HG02884 (cell line): ENCODE data around the gene NSG1.

Source experiments
- ATAC-seq: cut with Tn5 transposase; IDR thresholded peaks from one replicate; pipeline ENCODE4 v1.9.1; 2021; ENCODE audit warnings: mild to moderate bottlenecking, moderate library complexity; ENCODE audit not compliant: unreplicated experiment

NSG1 gene

DNA sequence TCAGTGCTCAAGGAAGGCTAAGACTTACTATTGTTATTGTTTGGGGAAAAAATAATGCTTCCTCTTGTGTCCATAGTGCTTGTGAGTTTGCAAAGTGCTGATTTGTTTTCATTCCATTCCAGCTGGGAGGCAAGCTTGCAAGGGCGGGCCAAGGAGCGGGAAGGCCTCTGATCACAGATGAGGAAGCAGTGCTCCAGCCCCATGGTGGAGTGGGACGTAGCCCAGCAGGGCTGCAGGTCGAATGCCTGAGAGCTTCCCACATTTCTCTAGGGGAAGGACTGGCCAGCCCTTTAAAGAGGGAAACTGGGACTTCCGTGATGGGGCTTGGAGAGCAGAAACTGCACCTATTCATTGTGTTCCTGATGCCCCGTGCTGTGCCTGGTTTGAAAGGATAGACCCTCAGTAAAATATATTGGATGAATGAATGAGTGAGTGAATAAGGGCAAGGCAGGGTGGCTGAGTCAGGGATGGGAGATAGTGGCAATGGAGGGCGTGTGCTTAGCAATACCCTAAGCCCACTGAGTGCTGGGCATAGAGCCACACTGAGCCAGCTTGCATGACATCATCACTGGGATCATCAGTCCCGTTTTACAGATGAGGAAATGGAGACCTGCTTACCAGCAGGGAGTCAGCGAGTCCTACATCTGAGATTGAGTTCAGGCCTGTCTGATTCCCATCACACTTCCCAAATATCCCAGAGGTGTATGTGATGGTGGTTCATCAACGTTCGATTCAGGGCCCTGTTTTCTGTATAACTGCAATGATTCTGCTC lies 17.9 kb upstream of the NSG1 start:
- no peak for ATAC-seq

DNA sequence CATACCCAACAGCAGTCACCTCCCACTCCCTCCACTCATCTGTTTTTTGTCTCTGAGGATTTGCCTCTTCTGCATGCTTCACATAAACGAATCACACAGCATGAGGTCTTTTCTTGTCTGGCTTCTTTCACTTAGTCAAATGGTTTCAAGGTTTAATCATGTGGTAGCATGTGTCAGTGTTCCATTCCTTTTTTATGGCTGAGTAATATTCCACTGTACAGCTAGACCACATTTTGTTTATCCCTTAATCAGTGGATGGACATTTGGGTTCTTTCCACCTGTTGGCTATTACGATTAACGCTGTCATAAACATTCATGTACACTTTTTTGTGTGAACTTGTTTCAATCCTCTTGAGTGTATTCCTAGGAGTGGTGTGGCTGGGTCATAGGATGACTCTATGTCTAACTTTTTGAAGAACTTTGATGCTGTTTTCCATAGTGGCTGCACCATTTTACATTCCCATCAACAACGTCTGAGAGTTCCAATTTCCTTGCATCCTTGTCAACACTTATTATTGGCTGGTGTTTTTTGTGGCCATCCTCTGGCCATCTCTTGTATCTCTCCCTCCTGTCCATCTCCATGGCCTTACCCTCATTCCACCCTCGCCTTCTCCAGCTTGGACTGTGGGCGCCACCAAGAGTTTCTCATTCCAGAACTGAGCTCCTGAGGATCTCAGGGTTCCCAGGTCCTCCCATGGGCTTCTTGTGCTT lies 12.4 kb upstream of the NSG1 start:
- ATAC-seq: no peak

DNA sequence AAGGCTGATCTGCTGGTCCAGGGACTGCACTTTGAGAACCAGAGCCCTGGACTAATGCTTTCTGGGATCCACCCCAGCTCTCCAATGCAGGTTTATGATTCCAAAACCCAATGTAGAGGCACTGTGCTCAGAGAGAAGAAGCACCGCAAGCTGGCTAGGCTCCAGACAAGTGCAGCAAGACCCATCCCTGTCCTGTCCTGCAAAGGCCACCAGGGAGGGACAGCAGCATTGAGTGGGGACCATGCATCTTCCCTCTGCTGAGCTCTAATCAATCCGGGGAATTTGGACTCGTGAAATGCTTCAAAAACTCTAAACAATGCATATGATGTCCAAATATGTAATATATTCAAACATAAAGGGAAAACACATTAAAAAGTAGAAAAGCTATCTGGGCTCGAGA lies 10.8 kb upstream of the NSG1 start:
- no peak for ATAC-seq

DNA sequence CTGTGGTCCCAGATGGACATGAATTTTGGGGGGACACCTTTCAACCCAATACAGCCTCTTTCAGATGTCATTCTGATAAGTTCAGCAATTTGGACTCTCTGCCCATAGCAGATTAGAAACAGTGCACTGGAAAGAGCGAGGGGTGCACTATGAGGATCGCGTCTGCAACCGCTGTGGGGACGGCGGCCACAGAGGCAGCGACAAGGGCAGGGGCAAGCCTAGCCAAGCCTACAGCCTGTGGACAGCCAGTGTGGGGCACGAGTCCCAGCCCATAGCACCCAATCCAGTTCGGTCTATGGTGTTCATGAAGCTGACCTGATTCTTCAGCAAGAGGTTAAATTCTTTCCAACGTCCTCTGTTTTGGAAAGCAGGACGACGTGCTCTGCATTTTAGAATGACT lies 9.7 kb upstream of the NSG1 start:
- ATAC-seq: no peak

DNA sequence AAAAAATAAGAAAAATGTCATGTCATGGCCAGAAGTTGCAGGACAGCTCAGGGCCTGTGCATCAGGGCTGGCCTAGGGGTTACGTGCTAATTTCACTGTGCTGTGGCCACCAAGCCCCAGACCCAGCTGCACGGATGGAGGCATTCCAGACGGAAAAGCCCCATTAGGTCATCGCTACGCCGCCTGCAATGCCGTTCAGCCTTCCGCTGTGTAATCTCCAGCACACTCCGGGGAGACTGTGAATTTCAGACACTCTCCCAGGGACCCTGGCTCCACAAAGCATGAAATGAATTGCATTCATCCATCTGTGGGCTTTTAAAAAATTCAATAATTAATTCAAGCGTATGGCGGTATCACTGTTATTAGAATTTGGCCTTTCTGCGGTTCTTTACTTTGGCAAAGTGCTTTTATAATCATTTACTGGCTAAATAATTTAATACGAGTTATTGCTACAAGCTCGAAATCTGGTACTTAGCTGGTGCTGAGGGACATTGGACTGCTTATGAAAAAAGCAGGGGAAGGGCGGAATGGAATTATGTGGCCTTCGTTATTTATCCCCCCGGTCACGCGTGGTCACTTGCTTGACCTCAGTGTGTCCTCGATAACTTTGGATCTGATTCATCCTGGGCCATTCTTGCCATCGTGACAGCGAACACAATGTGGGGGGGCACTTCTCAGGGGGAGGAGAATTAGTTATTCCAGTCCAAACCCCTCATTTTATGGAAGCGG lies 9.0 kb upstream of the NSG1 start:
- no peak for ATAC-seq

DNA sequence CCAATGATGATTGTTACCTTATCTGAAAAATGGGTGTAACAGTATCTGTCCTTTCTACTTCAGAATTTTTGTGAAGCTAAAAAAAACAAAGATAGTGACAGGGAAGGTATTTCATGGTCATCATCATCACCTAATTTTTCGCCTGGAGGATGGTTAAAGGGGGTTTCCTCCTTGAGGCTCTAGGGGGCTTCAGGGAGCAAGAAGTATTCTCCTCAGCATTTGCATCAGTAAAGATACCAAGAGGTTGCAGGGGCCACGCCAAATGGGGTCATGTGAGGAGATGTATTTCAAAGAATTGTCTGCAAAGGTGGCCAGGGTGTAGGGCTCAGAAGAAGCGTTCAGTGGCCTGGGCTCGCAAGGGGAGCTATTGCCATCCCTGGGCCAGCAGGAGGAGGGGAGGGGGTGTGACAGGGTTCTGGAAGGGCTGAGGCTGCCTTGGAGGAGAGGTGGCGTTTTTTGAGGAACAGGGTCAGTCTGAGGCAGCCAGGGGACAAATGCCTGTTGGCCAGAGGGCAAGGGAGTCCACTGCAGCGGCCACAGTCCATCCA lies 7.3 kb upstream of the NSG1 start:
- no peak for ATAC-seq

DNA sequence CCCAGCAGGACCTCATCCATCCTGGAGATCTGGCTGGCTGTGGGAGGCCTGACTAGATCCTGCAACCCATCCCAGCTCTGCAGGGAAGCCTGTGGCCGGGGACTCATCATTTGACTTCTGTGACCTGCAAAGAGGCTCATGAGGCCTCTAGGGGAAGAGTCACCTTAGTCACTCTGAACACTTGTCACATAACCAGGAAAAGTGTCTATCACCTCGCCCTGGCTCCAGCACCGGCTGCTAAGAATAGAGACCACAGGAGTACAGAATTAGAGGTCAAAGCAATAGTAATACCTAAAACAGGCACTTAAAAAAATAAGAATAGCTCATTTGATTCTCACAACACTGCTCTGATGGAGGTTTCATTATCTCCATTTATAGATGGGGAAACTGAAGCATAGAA lies 3.8 kb upstream of the NSG1 start:
- no peak for ATAC-seq

DNA sequence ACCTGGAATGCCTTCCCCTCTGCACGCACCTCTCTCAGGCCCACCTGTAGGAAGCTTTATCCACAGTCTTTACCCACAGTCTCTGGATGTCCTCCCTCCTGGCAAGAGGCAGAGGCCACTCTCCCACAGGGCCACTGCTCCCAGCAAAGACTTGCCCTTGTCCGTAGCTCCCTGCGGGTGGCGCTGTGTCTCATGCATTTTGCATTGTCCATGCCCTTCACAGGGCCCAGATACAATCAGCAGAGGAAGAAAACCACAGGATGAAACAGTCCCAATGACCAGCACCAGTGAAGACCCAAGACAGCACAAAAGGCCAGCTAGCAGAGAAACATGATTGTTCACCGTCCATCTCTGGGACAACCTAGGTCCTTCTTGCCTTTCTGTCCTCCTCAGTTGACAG lies 2.1 kb upstream of the NSG1 start:
- ATAC-seq: no peak

DNA sequence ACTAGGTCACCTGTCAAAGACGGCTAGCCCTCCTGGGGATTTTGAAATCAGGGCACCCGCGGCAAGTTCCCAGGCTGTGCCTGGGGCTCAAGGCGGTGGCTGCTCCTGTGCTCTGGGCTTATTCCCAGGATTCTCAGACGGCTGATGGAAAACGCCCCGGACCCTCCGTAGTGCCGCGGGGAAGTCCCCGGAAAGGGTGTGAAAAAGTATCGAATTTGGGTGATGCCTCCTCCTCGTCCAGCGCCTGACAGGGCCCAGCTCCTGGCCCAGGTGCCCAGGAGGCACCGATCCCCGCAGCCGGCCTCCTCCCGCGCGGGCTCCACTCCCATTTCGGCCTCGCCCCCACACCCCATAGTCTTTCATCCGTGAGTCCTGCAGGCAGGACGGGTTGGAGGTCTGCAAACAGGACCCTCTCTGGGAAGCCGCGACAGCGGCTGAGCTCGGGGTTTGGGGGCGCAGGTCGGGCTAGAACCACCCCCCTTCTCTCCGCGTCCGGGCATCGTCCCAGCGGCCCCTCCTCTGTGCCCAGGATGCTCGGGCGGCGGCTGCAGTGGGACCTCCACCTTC lies 1.1 kb upstream of the NSG1 start:
- no peak for ATAC-seq

DNA sequence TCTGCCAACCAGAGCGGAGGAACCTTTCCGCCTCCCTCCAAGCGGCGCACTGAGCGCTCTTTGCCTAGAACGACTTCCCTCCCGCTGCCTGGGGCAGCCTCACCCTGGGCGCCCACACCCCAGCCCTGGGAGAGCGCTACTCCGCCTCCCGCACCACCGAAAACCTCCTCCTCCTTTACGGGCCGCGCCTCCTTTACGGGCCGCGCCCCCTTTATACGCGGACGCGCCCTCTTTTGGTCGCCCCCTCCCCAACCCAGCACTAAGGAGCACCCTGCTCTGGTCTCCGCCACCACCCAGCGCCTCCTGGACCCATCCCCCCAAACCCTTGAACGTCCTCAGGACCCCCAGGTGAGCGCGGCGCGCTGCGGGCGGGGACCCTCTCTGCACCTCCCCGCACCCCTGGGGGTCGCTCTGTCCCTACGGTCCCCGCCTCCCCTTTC lies 586 bp upstream of the NSG1 start:
- no peak for ATAC-seq

DNA sequence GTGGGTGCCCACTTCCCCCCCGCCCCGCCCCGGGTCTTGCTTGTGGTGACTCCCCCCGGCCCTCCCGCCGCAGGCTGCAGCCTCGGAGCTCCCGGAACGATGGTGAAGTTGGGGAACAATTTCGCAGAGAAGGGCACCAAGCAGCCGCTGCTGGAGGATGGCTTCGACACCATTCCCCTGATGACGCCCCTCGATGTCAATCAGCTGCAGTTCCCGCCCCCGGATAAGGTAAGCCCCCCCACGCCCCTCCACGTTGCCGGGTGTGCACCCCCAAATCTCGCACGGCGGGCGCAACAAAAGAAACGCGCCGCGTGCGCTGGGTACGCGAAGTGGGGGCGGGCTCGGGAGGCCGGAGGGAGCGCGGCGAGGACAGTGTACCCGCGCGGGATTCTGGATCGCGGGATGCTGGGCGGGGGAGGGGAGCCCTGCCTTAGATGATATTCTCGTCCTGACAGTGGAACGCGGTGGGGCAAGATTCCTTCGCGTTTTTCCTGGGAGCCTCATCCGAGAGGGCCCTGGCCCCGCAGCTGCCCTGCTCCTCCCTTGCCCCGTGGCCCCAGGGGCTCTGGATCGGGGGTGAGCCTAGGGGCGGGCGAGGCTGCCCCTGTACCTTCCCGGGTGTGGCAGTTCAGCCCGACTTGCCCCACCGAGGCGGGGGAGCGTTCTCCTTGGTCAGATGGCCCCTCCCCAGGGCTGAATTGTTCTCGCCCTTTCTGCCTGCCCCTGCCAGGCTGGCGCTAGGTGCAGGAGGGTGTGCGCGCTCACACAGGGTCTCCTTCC lies 819 bp downstream of the NSG1 start:
- no peak for ATAC-seq

DNA sequence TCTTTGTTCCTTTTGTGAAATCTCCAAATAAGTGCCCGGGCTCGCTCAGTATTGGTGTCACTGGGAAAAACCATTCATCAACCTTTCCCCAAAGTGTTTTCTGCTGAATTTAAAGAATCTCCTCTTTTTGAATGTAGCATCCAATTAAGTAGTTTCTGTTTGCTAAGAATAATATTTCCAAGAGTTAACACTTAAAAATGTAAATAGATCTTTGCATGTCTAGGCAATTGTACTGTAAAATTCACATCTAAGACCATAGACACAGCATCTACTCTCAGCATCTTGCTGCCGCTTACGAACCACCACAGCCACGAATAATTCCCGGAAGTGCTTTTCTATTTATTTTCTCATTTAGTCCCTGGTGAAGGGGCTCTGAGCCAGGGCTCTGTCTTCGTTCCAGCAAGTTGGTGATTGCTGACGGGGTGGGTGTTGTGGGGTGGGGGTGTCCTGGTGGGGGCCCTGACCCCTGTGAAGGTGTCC lies 1.4 kb downstream of the NSG1 start:
- ATAC-seq: no peak

DNA sequence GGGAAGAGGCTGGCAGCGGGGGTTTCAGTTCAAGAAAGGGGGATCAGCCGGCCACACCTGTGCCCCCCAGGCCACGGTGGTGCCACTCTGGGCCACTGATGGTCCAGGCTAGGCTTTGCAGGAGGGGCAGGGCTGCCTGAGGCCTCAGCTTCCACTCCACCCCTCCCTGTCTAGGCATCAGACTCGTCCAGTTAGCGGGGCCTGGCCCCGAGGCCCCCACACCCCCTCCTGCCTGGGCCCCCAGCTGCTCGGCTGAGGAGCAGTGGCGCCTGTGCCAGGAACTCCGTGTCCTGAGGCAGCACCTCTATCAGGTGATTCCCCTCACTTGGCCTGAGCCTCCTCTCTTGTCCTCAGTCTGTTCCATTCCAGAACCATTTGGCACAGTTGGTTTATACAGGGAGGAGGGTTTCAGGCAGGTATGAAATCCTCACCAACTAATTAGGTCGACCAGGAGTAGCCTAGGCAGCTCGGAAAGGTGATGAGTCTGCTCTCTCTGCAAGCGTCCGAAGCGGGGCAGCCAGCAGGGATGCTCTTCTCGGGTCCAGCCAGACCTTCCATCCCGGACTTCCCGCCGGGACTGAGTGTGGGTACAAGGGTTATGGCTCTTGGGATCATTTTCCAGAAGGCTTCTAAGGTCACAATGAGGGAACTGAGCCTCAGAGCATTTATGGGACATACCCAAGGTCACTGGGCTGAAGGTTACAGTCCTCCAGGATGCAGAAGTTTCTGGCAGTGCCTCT lies 2.1 kb downstream of the NSG1 start:
- no peak for ATAC-seq

DNA sequence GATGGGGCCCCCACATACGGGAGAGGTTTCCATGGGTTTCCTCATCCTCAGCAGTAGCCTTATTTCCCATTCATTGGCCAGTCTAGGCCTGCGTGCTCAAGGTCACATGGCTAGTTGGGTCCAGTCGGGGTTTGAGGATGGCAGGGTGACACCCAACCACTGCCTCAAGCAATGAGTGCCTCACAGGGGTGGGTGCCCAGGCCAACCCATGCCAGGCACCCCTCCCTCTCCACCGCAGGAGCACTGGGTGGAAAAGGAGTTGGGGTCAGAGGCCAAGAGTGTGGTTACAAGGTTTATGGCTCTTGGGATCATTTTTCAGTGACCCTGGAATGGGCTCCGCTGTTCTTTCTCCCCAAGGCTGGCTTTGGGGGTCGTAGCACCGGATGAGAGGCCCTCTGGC lies 3.1 kb downstream of the NSG1 start:
- ATAC-seq: no peak

DNA sequence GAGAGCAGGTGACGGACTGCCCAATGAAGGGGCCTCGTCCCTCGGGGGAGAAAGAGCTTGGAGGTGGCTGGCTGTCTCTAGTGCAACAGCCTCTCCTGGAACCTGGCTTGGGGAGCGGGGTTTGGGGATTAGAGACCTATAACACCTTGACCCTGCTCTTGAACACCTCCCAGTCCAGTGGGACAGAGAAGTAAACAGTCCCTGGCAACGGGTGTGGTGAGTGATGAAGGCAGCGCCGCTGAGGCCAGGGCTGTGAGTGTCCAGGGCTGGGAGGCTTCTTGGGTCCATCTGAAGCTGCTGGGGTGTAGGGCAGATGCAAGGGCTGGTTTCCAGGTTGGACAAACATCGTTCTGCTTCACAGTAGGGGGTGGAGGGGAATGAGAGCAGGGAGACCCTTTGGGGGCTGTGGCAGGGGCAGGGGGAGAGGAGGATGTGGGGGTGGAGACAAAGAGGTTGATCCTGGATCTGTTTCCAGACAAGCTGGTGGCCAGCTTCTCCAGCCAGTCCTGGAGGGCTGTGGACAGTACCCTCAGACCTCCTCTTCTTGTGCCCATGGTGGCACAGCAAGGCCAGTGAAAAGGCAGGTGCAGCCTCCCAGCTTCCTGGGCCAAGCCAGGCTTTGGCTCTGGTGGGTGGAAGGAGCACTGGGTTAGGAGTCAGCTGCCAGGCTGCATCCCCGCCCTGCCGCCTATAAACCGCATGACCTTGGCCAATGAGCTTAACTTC lies 3.8 kb downstream of the NSG1 start:
- no peak for ATAC-seq

DNA sequence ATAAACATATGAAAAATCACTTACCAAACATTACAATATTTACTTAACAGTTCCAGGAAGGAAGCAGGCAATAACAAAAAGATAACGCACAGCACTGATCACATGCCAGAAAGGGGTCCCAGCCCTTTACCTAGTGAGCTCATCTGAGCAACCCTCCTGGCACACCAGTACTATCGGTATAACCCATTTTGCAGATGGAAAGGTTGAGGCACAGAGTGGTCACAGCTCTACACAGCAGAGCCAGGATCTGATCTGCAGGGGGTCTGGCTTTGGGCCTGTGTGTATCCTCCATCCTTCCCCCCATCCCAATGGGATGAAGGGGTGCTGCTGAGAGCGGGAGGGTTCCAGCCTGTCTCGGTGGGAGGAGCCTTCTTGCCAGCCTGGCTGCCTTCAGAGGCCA lies 5.0 kb downstream of the NSG1 start:
- ATAC-seq: no peak

DNA sequence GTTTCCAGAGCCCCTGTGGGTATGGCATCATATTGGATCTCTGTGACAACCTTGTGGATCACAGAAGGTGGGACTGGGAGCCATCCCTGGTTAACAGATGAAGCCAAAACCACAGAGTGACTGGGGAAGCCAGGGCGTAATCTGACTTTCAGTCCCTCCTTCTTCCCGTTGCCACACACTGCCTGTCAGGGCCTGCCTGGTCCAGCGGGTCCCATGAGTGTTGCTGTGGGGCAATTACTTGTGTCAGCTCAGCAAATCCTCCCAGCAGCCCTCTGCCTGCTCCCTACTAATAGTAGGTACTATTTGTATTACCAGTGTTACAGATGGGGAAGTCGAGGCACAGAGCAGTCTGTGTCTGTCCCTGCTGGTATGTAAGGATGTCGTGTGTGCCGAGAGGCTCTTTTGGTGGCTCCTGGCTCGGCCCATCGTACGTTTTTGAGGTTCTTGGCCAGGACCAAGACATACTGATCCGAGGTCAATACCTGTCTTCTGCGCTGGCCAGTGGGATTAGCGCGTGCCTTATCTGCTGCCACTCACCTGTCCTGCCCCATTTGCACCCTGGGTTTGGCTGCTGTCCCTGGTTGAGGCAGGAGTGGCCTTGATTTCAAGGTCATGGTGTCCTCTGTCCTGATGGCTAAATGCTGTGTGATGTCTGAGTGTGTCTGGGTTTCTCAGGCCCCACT lies 5.7 kb downstream of the NSG1 start:
- ATAC-seq: no peak

DNA sequence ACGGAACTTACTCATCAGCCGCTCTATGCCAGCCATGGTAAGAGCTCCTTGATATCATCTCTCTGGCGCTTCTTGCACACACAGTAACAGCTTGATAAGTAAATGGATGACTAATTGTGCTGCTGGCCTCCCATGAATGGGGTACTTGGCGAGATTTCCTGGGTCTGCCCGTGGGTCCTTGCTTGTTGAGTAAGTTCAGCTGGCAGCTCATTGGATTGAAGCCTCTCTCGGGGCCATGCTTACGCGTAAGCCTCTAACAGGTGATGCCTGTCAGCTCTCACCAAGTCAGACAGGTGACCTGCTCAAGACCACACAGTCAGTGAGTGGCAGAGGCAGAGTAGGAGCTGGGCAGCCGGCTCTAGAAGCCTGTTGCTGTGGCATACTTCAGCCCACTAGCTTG lies 7.7 kb downstream of the NSG1 start:
- no peak for ATAC-seq

DNA sequence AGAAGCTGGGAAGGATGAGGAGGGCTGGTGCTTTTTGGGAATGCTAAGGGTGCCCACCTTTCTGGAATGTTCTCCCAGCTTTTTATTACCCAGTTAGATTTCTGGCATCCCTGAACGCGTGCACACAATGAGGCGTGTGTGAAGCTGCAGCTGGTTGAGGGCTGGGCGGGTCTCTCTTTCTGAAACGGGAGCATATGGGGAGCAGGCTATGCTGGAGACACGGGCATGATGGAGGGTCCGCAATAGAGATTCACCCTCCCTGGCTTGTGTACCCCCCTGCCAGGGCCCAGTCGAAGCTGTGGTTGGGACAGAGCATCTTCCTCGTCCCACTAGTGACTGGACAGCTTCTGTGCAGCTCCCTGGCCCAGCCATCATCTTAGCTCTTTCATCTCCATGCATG lies 8.5 kb downstream of the NSG1 start:
- ATAC-seq: no peak
